ENCODE measurements around the gene TFB1M.
A peak's percentile ranks its signal among the peaks of the same experiment; 100 is the strongest.
"Not testable (repeated sequence)": the region's sequence is repeated elsewhere in the genome, so short reads cannot be mapped to it uniquely, and the experiment has no call there.

Gene TFB1M

GRCh38 chr6:155270561-155271091, 43.7 kb downstream of the TFB1M start:
- Histone ChIP-seq H2BK120ac (ENCODE audit: low read depth, low read length) (no peak overlapping the region), H3K4me3 (ENCODE audit: insufficient read depth in 1 of 2, low read depth in 1 of 2, low read length in 2 of 2) (no peak overlapping the region), H3K27me3 (ENCODE audit: control insufficient read depth in 1 of 2, insufficient read depth in 1 of 2, low read length in 2 of 2) (no peaks in the 10 kb centered on the region), H2AFZ (ENCODE audit: low read depth, low read length) (no peak overlapping the region), H3K14ac (ENCODE audit: low read length in 2 of 2) (no peak overlapping the region), H3K9me3 (ENCODE audit: control insufficient read depth, low read length) (no peaks in the 10 kb centered on the region), H2BK5ac (ENCODE audit: low read depth, low read length, poor library complexity, severe bottlenecking) (no peak overlapping the region), H3K4ac (ENCODE audit: low read depth in 1 of 2, low read length in 2 of 2) (no peak overlapping the region), H3K4me1 (ENCODE audit: control insufficient read depth, insufficient read depth, low read depth, low read length) (no peaks in the 10 kb centered on the region), H3K23ac (ENCODE audit: low read length in 2 of 2) (no peak overlapping the region), H4K8ac (ENCODE audit: low read length) (no peak overlapping the region), H3K27ac (ENCODE audit: low read length, poor library complexity, severe bottlenecking) (no peak overlapping the region), H3K4me2 (ENCODE audit: low read length, poor library complexity, severe bottlenecking) (no peak overlapping the region), H3K18ac (ENCODE audit: low read depth in 1 of 2, low read length in 2 of 2) (peak overlapping the region; percentile 22 to 65), H4K91ac (ENCODE audit: low read length) (no peak overlapping the region), H3K79me1 (replicated peaks; ENCODE audit: low read length, poor library complexity, severe bottlenecking) (peaks cover 13% of the 10 kb centered on the region), H3K36me3 (ENCODE audit: control insufficient read depth in 1 of 2, insufficient read depth in 2 of 2, low read depth in 1 of 2, low read length in 2 of 2) (peaks cover 0 to under 1% of the 10 kb centered on the region in 2 experiments), H3K9ac (ENCODE audit: low read length) (no peak overlapping the region), H2BK15ac (ENCODE audit: low read depth, poor library complexity, severe bottlenecking) (no peak overlapping the region), H2AK5ac (ENCODE audit: low read length, severe bottlenecking) (no peak overlapping the region), H2BK12ac (ENCODE audit: low read length in 2 of 2) (peak overlapping the region in 1 of 2 experiments; percentile 8)
- DNase-seq: no peak
- 86% methylated on average over 5 of the region's 7 CpGs for WGBS

- DNase-seq: no peak
- H2BK120ac ChIP-seq (ENCODE audit: low read depth, low read length): no peak overlapping the region
- H2BK12ac ChIP-seq (ENCODE audit: low read length in 2 of 2): peak overlapping the region in 1 of 2 experiments; percentile 98
- no peaks in the 10 kb centered on the region for H3K4me1 ChIP-seq (ENCODE audit: control insufficient read depth, insufficient read depth, low read depth, low read length)
- H2AFZ ChIP-seq (ENCODE audit: low read depth, low read length): no peak overlapping the region
- H3K18ac ChIP-seq (ENCODE audit: low read depth in 1 of 2, low read length in 2 of 2): peak overlapping the region; percentile 45 to 72
- peak overlapping the region; percentile 42 for H4K8ac ChIP-seq (ENCODE audit: low read length)
- no peak overlapping the region for H3K9ac ChIP-seq (ENCODE audit: low read length)
- H4K91ac ChIP-seq (ENCODE audit: low read length): peak overlapping the region; percentile 57
- H3K4ac ChIP-seq (ENCODE audit: low read depth in 1 of 2, low read length in 2 of 2): no peak overlapping the region
- H3K36me3 ChIP-seq (ENCODE audit: control insufficient read depth in 1 of 2, insufficient read depth in 2 of 2, low read depth in 1 of 2, low read length in 2 of 2): peaks cover 0 to 4% of the 10 kb centered on the region in 2 experiments
- no peak overlapping the region for H2AK5ac ChIP-seq (ENCODE audit: low read length, severe bottlenecking)
- H3K4me3 ChIP-seq (ENCODE audit: insufficient read depth in 1 of 2, low read depth in 1 of 2, low read length in 2 of 2): no peak overlapping the region
- no peak overlapping the region for H3K23ac ChIP-seq (ENCODE audit: low read length in 2 of 2)
- H3K27ac ChIP-seq (ENCODE audit: low read length, poor library complexity, severe bottlenecking): no peak overlapping the region
- H3K79me1 ChIP-seq (replicated peaks; ENCODE audit: low read length, poor library complexity, severe bottlenecking): peaks cover 14% of the 10 kb centered on the region
- no peak overlapping the region for H3K14ac ChIP-seq (ENCODE audit: low read length in 2 of 2)
- H3K9me3 ChIP-seq (ENCODE audit: control insufficient read depth, low read length): no peaks in the 10 kb centered on the region
- H2BK15ac ChIP-seq (ENCODE audit: low read depth, poor library complexity, severe bottlenecking): peak overlapping the region; percentile 63
- no peaks in the 10 kb centered on the region for H3K27me3 ChIP-seq (ENCODE audit: control insufficient read depth in 1 of 2, insufficient read depth in 1 of 2, low read length in 2 of 2)
- WGBS: 97% methylated on average over 3 of the region's 3 CpGs
- no peak overlapping the region for H2BK5ac ChIP-seq (ENCODE audit: low read depth, low read length, poor library complexity, severe bottlenecking)
- no peak overlapping the region for H3K4me2 ChIP-seq (ENCODE audit: low read length, poor library complexity, severe bottlenecking)
Measured at GRCh38 chr6:155269765-155270164, 44.5 kb downstream of the TFB1M start.

GRCh38 chr6:155268088-155268867, 46.0 kb downstream of the TFB1M start:
- H2AFZ ChIP-seq (ENCODE audit: low read depth, low read length); H2BK12ac ChIP-seq (ENCODE audit: low read length in 2 of 2); H4K8ac ChIP-seq (ENCODE audit: low read length); H4K91ac ChIP-seq (ENCODE audit: low read length); H2BK120ac ChIP-seq (ENCODE audit: low read depth, low read length); H3K4me1 ChIP-seq (ENCODE audit: control insufficient read depth, insufficient read depth, low read depth, low read length); H3K4me2 ChIP-seq (ENCODE audit: low read length, poor library complexity, severe bottlenecking); H3K23ac ChIP-seq (ENCODE audit: low read length in 2 of 2); H3K36me3 ChIP-seq (ENCODE audit: control insufficient read depth in 1 of 2, insufficient read depth in 2 of 2, low read depth in 1 of 2, low read length in 2 of 2); H2AK5ac ChIP-seq (ENCODE audit: low read length, severe bottlenecking); H3K9ac ChIP-seq (ENCODE audit: low read length); H3K27me3 ChIP-seq (ENCODE audit: control insufficient read depth in 1 of 2, insufficient read depth in 1 of 2, low read length in 2 of 2); H2BK15ac ChIP-seq (ENCODE audit: low read depth, poor library complexity, severe bottlenecking); H3K9me3 ChIP-seq (ENCODE audit: control insufficient read depth, low read length); H3K4me3 ChIP-seq (ENCODE audit: insufficient read depth in 1 of 2, low read depth in 1 of 2, low read length in 2 of 2); H3K27ac ChIP-seq (ENCODE audit: low read length, poor library complexity, severe bottlenecking); H3K4ac ChIP-seq (ENCODE audit: low read depth in 1 of 2, low read length in 2 of 2); H2BK5ac ChIP-seq (ENCODE audit: low read depth, low read length, poor library complexity, severe bottlenecking); H3K14ac ChIP-seq (ENCODE audit: low read length in 2 of 2): not testable (repeated sequence)
- DNase-seq: peak; percentile 79
- Histone ChIP-seq H3K79me1 (replicated peaks; ENCODE audit: low read length, poor library complexity, severe bottlenecking) (peaks cover 19% of the 10 kb centered on the region), H3K18ac (ENCODE audit: low read depth in 1 of 2, low read length in 2 of 2) (peak overlapping the region in 1 of 2 experiments; percentile 43)
- WGBS: 79% methylated on average over 1 of the region's 5 CpGs

- 100% methylated on average over 1 of the region's 2 CpGs for WGBS
- no peak overlapping the region for H2AFZ ChIP-seq (ENCODE audit: low read depth, low read length)
- no peaks in the 10 kb centered on the region for H3K27me3 ChIP-seq (ENCODE audit: control insufficient read depth in 1 of 2, insufficient read depth in 1 of 2, low read length in 2 of 2)
- no peak overlapping the region for H3K9ac ChIP-seq (ENCODE audit: low read length)
- no peak overlapping the region for H2BK120ac ChIP-seq (ENCODE audit: low read depth, low read length)
- H3K4me1 ChIP-seq (ENCODE audit: control insufficient read depth, insufficient read depth, low read depth, low read length): no peaks in the 10 kb centered on the region
- H2BK5ac ChIP-seq (ENCODE audit: low read depth, low read length, poor library complexity, severe bottlenecking): no peak overlapping the region
- no peak overlapping the region for H3K14ac ChIP-seq (ENCODE audit: low read length in 2 of 2)
- H3K27ac ChIP-seq (ENCODE audit: low read length, poor library complexity, severe bottlenecking): no peak overlapping the region
- no peak overlapping the region for H3K4me3 ChIP-seq (ENCODE audit: insufficient read depth in 1 of 2, low read depth in 1 of 2, low read length in 2 of 2)
- peak overlapping the region in 1 of 2 experiments; percentile 34 for H3K18ac ChIP-seq (ENCODE audit: low read depth in 1 of 2, low read length in 2 of 2)
- no peak overlapping the region for H3K4ac ChIP-seq (ENCODE audit: low read depth in 1 of 2, low read length in 2 of 2)
- peaks cover 18% of the 10 kb centered on the region for H3K79me1 ChIP-seq (replicated peaks; ENCODE audit: low read length, poor library complexity, severe bottlenecking)
- no peak for DNase-seq
- no peak overlapping the region for H3K4me2 ChIP-seq (ENCODE audit: low read length, poor library complexity, severe bottlenecking)
- no peak overlapping the region for H2BK12ac ChIP-seq (ENCODE audit: low read length in 2 of 2)
- no peak overlapping the region for H2BK15ac ChIP-seq (ENCODE audit: low read depth, poor library complexity, severe bottlenecking)
- no peaks in the 10 kb centered on the region for H3K9me3 ChIP-seq (ENCODE audit: control insufficient read depth, low read length)
- no peak overlapping the region for H2AK5ac ChIP-seq (ENCODE audit: low read length, severe bottlenecking)
- H3K23ac ChIP-seq (ENCODE audit: low read length in 2 of 2): no peak overlapping the region
- H4K8ac ChIP-seq (ENCODE audit: low read length): no peak overlapping the region
- peaks cover 4 to 6% of the 10 kb centered on the region in 2 experiments for H3K36me3 ChIP-seq (ENCODE audit: control insufficient read depth in 1 of 2, insufficient read depth in 2 of 2, low read depth in 1 of 2, low read length in 2 of 2)
- H4K91ac ChIP-seq (ENCODE audit: low read length): no peak overlapping the region
Measured at GRCh38 chr6:155267411-155267810, 46.9 kb downstream of the TFB1M start.

Data from mesenchymal stem cell (in vitro differentiated cells and primary cell).